ENCODE measurements around the gene DDX39A. TPM values are rescaled to one million over a fixed set of nuclear protein-coding genes. Genes with fewer than 3 reads are reported as not detected.
"Not testable (repeated sequence)": the region's sequence is repeated elsewhere in the genome, so short reads cannot be mapped to it uniquely, and the experiment has no call there.

The DDX39A gene
- total RNA-seq, 1 donor, result 128 TPM

DNA sequence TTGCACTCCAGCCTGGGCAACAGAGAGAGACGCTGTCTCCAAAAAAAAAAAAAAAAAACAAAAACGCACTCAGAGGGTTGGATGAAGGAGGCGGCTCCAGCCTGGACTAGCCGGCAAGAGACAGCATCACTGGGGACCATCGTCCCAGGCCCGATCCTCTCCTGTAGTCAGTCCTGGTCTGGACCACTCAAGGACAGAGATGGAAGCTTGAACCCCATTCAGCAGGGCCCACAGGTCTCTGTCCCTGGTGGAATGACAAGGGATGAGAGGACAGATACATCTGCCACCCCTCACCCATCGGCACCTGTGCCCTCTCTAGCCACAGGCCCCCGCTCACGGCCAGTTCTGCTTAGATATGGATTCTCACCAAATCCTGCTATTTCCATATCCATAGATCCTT is 23.9 kb downstream of the DDX39A start:
- DNase-seq (ENCODE audit: low read depth in 2 of 3, low spot score in 2 of 3), result no peak

DNA sequence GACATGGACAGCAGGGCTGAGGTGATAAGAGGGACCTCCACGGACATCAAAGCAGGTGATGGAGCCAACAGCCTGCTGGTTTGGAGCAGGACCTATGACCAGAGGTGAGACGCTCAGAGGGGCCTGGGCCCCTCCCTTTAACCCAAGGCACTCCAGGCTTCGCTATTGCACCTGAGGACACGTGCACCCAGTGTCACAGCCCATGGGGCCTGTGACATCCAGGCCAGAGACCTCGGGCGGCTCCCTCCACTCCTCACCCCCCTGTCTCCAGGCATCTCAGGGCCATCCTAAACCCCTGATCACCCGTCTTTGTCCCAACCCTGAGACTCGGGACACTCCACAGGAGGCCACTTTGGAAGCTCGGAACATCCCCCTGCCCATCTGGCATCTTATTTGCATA is 25.0 kb downstream of the DDX39A start:
- no peak for DNase-seq (ENCODE audit: low read depth in 2 of 3, low spot score in 2 of 3)

GRCh38 chr19:14393329-14393728 is 25.8 kb downstream of the DDX39A start:
- DNase-seq (ENCODE audit: low read depth in 2 of 3, low spot score in 2 of 3), result no peak

GRCh38 chr19:14391156-14391821 is 27.9 kb downstream of the DDX39A start:
- DNase-seq (ENCODE audit: low read depth in 2 of 3, low spot score in 2 of 3), result no peak

- no peak for DNase-seq (ENCODE audit: low read depth in 2 of 3, low spot score in 2 of 3)
These were observed 28.6 kb downstream of the DDX39A start for GRCh38 chr19:14390548-14390947.

DNA sequence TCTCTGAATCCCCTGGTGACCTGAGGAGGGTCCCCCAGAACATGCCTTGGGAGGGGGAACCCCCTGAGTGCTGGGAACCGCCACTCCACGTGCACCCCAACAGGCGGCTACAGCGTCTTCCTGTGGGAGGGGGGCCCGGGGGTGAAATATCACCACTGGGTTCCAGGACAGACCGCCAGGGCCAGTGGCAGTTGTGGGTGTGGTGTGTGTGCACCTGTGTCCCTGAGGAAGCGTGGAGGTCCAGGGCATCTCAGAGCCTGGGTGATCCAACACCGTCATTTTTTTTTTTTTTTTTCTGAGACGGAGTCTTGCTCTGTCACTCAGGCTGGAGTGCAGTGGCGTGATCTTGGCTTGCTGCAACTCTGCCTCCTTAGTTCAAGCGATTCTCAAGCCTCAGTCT is 33.6 kb downstream of the DDX39A start:
- no peak for DNase-seq (ENCODE audit: low read depth in 2 of 3, low spot score in 2 of 3)

DNA sequence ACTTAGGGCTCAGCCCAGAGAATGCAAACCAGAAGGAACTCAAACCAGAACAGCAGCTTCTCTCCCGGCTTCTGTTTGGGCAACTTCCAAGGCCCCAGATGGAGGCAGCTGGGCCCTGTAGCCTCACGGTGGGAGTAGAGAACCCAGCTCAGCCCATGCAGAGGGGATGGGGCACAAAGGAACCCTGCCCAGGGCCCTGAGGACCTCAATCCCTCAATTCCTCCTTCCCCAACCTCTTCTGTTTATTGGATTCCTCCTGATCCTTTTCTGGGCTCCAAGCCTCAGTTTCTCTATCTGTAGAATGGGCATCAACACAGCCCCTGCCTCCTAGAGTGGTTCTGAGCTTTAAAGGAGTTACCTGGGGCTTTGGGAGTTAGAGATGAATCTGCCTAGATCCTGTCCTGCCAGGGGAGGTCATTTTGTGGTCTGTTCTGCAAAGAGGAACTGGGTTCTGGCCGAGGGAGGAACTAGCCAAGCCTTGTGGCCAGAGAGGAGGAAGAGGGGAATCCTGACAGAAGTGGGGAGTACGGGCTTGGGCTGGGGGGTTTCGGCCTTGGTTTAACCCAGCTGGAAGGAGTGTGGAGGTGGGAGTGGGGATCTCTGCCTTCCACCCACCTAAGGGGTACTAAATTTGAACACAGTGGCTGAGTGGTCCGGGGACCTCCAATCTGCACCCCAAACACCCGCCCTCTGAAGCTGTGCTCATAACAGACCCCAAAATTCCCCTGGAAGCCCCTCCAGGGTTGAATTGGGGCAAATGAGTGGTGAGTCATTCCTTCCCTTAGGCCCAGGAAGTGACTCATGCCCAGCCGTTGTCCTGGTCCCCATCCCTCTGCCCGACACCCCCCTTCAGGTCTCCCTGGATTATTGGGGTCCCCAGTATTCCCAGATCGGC is 35.2 kb downstream of the DDX39A start:
- peak in 2 of 3 donors; percentile 60 to 84 for DNase-seq (ENCODE audit: low read depth in 2 of 3, low spot score in 2 of 3)

DNA sequence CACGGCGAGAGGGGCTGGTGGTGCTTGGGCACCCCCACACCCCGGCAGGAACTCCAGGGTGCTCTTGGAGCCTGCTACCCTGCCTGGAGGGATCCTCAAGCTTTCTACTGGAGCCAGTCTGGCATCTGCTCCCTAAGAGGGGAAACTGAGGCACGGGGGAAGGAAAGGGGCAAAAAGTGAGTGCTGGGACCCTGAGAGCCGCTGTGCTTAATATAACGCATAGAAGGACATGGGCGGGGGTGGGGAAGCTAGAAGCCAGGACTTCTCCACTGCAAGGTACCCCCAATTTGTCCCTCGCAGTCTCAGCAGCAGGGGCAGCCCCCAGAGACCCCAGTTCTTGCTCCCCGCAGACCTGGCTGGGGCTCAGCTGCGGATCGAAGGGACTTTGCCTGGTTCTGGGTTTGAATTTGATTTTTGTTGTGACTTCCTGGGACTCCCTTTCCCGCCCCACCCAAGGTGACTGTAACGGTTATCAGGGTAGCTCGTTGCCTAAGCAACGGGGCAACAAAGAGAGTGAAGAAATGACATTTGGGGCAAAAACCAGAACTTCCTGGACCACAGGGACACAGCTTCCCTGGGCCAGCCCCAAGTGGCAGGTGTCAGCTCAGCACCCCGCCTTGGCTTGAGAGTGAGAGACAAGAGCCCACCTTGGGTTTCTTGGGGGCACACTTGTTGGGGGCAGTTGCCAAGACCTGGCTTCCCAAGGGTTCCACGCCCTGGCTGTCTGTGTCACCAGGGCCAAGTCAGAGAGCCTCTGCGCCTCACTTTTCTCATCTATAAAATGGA is 37.3 kb downstream of the DDX39A start:
- DNase-seq (ENCODE audit: low read depth in 2 of 3, low spot score in 2 of 3), result peak; percentile 63 to 85 (median 75)

GRCh38 chr19:14379294-14380065 is 39.7 kb downstream of the DDX39A start:
- no peak for DNase-seq (ENCODE audit: low read depth in 2 of 3, low spot score in 2 of 3)

DNA sequence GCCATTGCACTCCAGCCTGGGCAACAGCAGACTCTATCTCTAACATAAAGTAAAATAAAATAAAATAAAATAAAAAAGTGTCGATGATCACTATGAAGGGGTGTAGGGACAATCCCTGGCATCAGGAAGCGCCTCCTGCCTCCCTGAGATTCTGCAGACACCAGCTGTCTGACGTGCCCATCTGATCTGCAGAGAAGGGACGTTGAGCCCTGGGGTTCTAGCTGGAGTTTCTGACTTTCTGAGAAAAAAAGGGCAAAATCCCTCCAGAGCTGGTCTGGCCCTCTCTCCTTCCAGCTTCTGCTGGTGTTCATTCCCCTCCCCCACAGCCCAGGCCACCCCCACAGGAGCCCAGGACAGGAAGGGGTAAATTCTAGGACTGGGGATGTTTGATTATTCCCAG is 40.3 kb downstream of the DDX39A start:
- DNase-seq (ENCODE audit: low read depth in 2 of 3, low spot score in 2 of 3), result no peak

DNA sequence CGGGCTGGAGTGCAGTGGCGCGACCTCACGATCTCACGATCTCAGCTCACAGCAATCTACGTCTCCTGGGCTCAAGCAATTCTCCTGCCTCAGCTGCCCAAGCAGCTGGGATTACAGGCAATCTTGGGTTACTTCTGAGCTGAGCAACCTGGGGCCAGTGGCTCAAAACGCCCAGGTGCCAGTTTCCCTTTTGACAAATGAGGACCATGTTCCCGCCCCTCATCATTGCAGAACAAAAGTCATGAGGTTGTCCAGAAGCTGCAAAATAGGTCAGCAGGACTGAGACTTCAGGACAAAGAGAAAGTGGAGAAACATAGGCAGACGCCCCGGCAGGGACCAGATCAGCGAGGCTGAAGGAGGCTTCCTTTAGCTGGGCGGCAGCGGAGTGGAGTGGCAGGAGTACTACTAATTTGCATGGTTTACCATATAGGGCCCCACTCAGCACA is 41.2 kb downstream of the DDX39A start:
- DNase-seq (ENCODE audit: low read depth in 2 of 3, low spot score in 2 of 3), result no peak

- DNase-seq (ENCODE audit: low read depth in 2 of 3, low spot score in 2 of 3), result no peak
These were observed 43.4 kb downstream of the DDX39A start for GRCh38 chr19:14375582-14376291.

DNA sequence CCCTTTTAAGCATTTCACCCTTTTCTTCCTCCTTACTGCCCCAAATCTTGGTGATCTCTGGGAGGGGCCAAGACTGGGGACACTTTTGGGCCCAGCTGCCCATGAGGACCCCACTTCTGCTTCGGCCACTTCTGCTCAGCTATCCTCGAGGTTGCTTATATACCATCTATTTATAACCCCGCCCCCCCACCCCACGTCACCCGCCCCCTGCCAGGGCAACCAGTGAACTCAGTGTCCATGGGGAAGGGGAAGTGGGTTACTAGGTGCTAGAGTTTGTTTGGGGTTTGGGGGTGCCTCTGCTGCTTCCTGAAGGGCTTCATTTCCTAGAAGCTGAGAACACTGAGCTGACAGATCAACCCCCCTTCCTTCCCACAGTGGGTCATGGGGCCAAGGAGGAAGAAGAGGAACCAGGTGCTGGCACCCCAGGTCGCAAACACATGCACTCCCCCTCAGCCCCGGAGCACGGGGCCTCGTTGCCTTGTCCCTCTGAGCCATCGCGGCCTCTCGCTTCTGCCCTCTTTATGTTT is 44.0 kb downstream of the DDX39A start:
- peak; percentile 66 to 99 (median 96) for DNase-seq (ENCODE audit: low read depth in 2 of 3, low spot score in 2 of 3)

DNA sequence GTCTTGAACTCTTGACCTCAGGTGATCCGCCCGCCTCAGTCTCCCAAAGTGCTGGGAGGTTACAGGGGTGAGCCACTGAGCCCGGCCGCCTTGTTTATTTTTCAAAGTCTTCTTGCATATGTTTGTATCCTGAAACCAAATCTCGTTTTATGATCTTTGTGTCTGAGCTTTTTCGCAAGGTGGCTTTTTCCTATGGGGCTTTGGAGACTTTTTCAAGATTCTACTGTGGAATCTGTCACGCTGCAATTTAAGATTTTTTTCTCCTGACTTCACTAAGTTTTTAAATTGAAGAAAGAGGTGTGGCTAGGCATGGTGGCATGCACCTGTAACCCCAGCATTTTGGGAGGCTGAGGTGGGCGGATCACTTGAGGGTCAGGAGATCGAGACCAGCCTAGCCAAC is 44.8 kb downstream of the DDX39A start:
- DNase-seq (ENCODE audit: low read depth in 2 of 3, low spot score in 2 of 3), result not testable (repeated sequence)

DNA sequence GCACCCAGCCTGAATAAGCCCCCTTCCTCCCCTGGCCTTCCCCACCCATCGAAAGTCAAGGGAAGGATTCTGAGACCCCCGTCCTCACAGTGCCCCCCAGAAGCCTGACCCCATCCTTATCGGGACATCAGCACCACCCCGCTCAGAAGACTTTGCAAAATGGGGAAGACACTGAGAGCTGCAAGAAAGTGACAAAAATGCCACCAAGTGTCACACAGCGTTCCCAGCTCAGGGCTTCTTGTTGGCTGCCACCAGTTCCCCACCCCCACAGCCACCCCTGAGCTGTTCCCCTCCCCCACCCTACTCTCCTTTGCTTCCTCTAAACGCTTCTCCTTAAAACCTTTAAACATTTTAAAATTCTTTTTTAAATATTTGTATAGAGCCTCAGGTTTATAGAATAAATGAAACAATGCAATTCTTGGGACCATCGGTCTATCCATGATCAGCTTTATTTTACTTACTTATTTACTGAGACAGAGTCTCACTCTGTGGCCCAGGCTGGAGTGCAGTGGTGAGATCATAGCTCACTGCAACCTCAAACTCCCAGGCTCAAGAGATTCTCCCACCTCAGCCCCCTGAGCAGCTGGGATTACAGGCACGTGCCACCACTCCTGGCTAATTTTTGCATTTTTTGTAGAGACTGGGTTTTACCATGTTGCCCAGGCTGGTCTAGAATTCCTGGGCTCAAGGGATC is 46.6 kb downstream of the DDX39A start:
- not testable (repeated sequence) for DNase-seq (ENCODE audit: low read depth in 2 of 3, low spot score in 2 of 3)

DNA sequence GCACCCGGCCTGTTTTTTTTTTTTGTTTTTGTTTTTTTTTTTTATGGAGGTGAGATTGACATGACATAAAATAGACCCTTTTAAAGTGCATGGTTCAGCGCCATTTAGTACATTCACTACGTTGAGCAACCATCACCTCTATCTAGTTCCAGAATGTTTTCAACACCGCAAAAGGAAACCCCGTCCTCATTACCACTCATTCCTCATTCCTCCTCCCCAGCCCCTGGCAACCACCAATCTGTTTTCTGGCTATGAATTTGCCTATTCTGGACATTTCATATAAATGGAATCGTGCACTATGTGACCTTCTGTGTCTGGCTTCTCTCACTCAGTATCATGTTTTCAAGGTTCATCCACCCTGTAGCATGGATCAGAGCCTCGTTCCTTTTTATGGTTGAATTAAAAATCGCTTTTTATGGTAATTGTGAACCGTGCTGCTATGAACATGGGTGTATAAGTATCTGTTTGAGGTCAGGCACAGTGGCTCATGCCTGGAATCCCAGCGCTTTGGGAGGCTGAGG is 47.8 kb downstream of the DDX39A start:
- no peak for DNase-seq (ENCODE audit: low read depth in 2 of 3, low spot score in 2 of 3)

DNA sequence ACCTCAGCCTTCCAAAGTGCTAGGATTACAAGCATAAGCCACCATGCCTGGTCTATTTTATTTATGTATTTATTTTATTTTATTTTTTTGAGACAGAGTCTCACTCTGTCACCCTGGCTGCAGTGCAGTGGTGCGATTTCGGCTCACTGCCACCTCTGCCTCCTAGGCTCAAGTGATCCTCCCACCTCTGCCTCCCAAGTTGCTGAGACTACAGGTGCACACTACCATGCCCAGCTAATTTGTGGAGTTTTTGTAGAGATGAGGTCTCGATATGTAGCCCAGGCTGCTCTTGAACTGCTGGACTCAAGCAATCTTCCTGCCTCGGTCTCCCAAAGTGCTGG is 48.2 kb downstream of the DDX39A start:
- no peak for DNase-seq (ENCODE audit: low read depth in 2 of 3, low spot score in 2 of 3)

DNA sequence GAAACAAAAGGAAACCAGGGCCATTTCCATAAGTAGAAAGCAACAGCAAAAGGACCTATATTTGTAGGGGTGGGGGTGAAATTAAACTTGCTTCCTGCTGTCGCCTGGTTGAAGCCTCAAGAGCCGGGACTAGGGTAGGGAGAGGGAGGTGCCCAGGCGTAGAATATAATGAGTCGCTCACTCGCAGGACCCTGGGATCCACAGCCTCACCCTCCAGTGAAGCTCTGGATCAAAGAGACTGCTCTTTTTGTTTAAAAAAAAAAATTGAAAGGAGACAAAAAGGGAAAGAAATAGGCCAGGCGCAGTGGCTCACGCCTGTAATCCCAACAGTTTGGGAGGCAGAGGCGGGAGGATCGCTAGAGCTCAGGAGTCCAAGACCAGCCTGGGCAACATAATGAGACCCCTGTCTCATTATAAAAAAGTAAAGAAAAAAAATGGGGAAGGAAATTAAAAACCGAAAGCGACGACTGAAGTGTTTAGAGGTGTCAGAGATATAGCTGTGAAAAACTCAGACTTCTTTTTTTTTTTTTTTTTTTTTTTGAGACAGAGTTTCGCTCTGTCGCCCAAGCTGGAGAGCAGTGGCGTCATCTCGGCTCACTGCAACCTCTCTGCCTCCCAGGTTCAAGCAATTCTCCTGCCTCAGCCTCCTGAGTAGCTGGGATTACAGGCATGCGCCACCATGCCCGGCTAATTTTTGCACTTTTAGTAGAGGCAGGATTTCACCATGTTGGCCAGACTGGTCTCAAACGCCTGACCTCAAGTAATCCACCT is 48.8 kb downstream of the DDX39A start:
- peak in 2 of 3 donors; percentile 73 to 87 for DNase-seq (ENCODE audit: low read depth in 2 of 3, low spot score in 2 of 3)

All from hematopoietic multipotent progenitor cell (in vitro differentiated cells).